HepG2 (cell line): ENCODE results near the gene GMPPA. TPM values are rescaled to one million over a fixed set of nuclear protein-coding genes. Genes with fewer than 3 reads are reported as not detected.

Source experiments
- microRNA-seq: library from miRNA; unstranded; fragments of <30 nt; microRNA quantifications from one replicate; pipeline ENCODE4, GENCODE V29; 2020
- polyA plus RNA-seq, 8 experiments: library from polyadenylated mRNA; depleted of rRNA in 3 of 8; stranded (reverse) in 7 of 8; unstranded in 1 of 8; fragments of >200 nt; fragmentation: Illumina TruSeq in 4 of 8; extraction: Trizol in 4 of 8; gene quantifications; 2 replicates each; pipeline versions ENCODE4 v1.2.1 to v1.2.3, GENCODE V29; 2011 to 2016; ENCODE audit warnings: low read depth in 4 of 8, missing spikeins in 1 of 8, mixed read lengths in 1 of 8; ENCODE audit not compliant: insufficient read depth in 1 of 8
- small RNA-seq, 3 experiments: library from RNA; depleted of rRNA; stranded (forward); fragments of <200 nt; gene quantifications; one replicate each; pipeline ENCODE3, GENCODE V24; 2012; ENCODE audit warnings: low read depth in 2 of 3, low replicate concordance in 1 of 3; ENCODE audit not compliant: insufficient read length in 3 of 3, insufficient read depth in 2 of 3
- total RNA-seq, 5 experiments: library from RNA; depleted of rRNA; stranded (reverse); fragments of >200 nt; fragmentation: Illumina TruSeq; extraction: Trizol; gene quantifications; 2 replicates each; pipeline ENCODE4 v1.2.3, GENCODE V29; 2016; ENCODE audit warnings: low read depth in 1 of 5

Gene GMPPA
- total and polyA plus RNA-seq, 2 of the 13 experiments (the other 11 are each of a cell fraction or from before 2014, with no cell fraction given), result 81.1 to 106 TPM

Small RNA genes within 50 kb of the gene (microRNA-seq; reads per million reads assigned to microRNA genes)
- 0.85 reads per million for gene MIR3132

Small RNA genes within 50 kb of the gene (small RNA-seq; reads per million reads assigned to genes)
- gene MIR3132, result 0 to 0.33 (median 0) reads per million in 3 experiments

Other genes starting within 250 kb of the GMPPA start
- 0.18 and 0.29 TPM in 2 replicates for gene TUBA4B, start 245.6 kb upstream of the GMPPA start, total RNA-seq (2016; rRNA removed; fragmentation: Illumina TruSeq; extraction: Trizol)
- gene TUBA4B, start 245.6 kb upstream of the GMPPA start, polyA plus RNA-seq (2011; rRNA removed), result 0.18 and 0.22 TPM in 2 replicates
- 0.97 and 1.3 TPM in 2 replicates for gene TUBA4A, start 245.0 kb upstream of the GMPPA start, total RNA-seq (2016; rRNA removed; fragmentation: Illumina TruSeq; extraction: Trizol)
- 12.7 and 19.5 TPM in 2 replicates for gene TUBA4A, start 245.0 kb upstream of the GMPPA start, polyA plus RNA-seq (2011; rRNA removed)
- 18.6 and 21.3 TPM in 2 replicates for gene DNAJB2, start 219.5 kb upstream of the GMPPA start, total RNA-seq (2016; rRNA removed; fragmentation: Illumina TruSeq; extraction: Trizol)
- gene DNAJB2, start 219.5 kb upstream of the GMPPA start, polyA plus RNA-seq (2011; rRNA removed), result 31.1 and 55.2 TPM in 2 replicates
- not detected in 2 replicates for gene PTPRN, start 189.5 kb upstream of the GMPPA start, total RNA-seq (2016; rRNA removed; fragmentation: Illumina TruSeq; extraction: Trizol)
- 0.24 and 0.26 TPM in 2 replicates for gene PTPRN, start 189.5 kb upstream of the GMPPA start, polyA plus RNA-seq (2011; rRNA removed)
- gene RESP18, start 166.1 kb upstream of the GMPPA start, total RNA-seq (2016; rRNA removed; fragmentation: Illumina TruSeq; extraction: Trizol), result not detected in 2 replicates
- gene RESP18, start 166.1 kb upstream of the GMPPA start, polyA plus RNA-seq (2011; rRNA removed), result not detected in 2 replicates
- gene DNPEP, start 111.0 kb upstream of the GMPPA start, total RNA-seq (2016; rRNA removed; fragmentation: Illumina TruSeq; extraction: Trizol), result 103 and 104 TPM in 2 replicates
- gene DNPEP, start 111.0 kb upstream of the GMPPA start, polyA plus RNA-seq (2011; rRNA removed), result 109 and 130 TPM in 2 replicates
- not detected in 2 replicates for gene DES, start 80.5 kb upstream of the GMPPA start, total RNA-seq (2016; rRNA removed; fragmentation: Illumina TruSeq; extraction: Trizol)
- 0.21 TPM in 1 of 2 replicates, not detected in the other for gene DES, start 80.5 kb upstream of the GMPPA start, polyA plus RNA-seq (2011; rRNA removed)
- gene SPEG, start 64.0 kb upstream of the GMPPA start, total RNA-seq (2016; rRNA removed; fragmentation: Illumina TruSeq; extraction: Trizol), result 0.18 TPM in 1 of 2 replicates, not detected in the other
- 0.24 and 0.94 TPM in 2 replicates for gene SPEG, start 64.0 kb upstream of the GMPPA start, polyA plus RNA-seq (2011; rRNA removed)
- gene ASIC4, start 15.6 kb downstream of the GMPPA start, total RNA-seq (2016; rRNA removed; fragmentation: Illumina TruSeq; extraction: Trizol), result not detected in 2 replicates
- 0.03 TPM in 2 replicates for gene ASIC4, start 15.6 kb downstream of the GMPPA start, polyA plus RNA-seq (2011; rRNA removed)
- 34.7 and 79.6 TPM in 2 replicates for gene CHPF, start 44.9 kb downstream of the GMPPA start, total RNA-seq (2016; rRNA removed; fragmentation: Illumina TruSeq; extraction: Trizol)
- gene CHPF, start 44.9 kb downstream of the GMPPA start, polyA plus RNA-seq (2011; rRNA removed), result 111 and 171 TPM in 2 replicates
- 11.6 and 17.3 TPM in 2 replicates for gene TMEM198, start 45.1 kb downstream of the GMPPA start, total RNA-seq (2016; rRNA removed; fragmentation: Illumina TruSeq; extraction: Trizol)
- gene TMEM198, start 45.1 kb downstream of the GMPPA start, polyA plus RNA-seq (2011; rRNA removed), result 23.5 and 40.8 TPM in 2 replicates
- gene OBSL1, start 72.6 kb downstream of the GMPPA start, total RNA-seq (2016; rRNA removed; fragmentation: Illumina TruSeq; extraction: Trizol), result 65.4 and 86.7 TPM in 2 replicates
- 218 and 229 TPM in 2 replicates for gene OBSL1, start 72.6 kb downstream of the GMPPA start, polyA plus RNA-seq (2011; rRNA removed)
- 1.9 and 4.1 TPM in 2 replicates for gene INHA, start 73.4 kb downstream of the GMPPA start, total RNA-seq (2016; rRNA removed; fragmentation: Illumina TruSeq; extraction: Trizol)
- gene INHA, start 73.4 kb downstream of the GMPPA start, polyA plus RNA-seq (2011; rRNA removed), result 15.2 and 23.1 TPM in 2 replicates
- 5.6 and 12.8 TPM in 2 replicates for gene STK11IP, start 99.0 kb downstream of the GMPPA start, total RNA-seq (2016; rRNA removed; fragmentation: Illumina TruSeq; extraction: Trizol)
- gene STK11IP, start 99.0 kb downstream of the GMPPA start, polyA plus RNA-seq (2011; rRNA removed), result 24.0 and 30.2 TPM in 2 replicates
- 0.10 and 0.18 TPM in 2 replicates for gene SLC4A3, start 128.7 kb downstream of the GMPPA start, total RNA-seq (2016; rRNA removed; fragmentation: Illumina TruSeq; extraction: Trizol)
- gene SLC4A3, start 128.7 kb downstream of the GMPPA start, polyA plus RNA-seq (2011; rRNA removed), result 0.95 and 1.2 TPM in 2 replicates